Measurements from ENCODE around the gene RSPH6A. TPM values are rescaled to one million over a fixed set of nuclear protein-coding genes. Genes with fewer than 3 reads are reported as not detected.

Gene RSPH6A
- total RNA-seq, 4 donors from 2014 or later = 0.23 TPM; not detected in 3

DNA sequence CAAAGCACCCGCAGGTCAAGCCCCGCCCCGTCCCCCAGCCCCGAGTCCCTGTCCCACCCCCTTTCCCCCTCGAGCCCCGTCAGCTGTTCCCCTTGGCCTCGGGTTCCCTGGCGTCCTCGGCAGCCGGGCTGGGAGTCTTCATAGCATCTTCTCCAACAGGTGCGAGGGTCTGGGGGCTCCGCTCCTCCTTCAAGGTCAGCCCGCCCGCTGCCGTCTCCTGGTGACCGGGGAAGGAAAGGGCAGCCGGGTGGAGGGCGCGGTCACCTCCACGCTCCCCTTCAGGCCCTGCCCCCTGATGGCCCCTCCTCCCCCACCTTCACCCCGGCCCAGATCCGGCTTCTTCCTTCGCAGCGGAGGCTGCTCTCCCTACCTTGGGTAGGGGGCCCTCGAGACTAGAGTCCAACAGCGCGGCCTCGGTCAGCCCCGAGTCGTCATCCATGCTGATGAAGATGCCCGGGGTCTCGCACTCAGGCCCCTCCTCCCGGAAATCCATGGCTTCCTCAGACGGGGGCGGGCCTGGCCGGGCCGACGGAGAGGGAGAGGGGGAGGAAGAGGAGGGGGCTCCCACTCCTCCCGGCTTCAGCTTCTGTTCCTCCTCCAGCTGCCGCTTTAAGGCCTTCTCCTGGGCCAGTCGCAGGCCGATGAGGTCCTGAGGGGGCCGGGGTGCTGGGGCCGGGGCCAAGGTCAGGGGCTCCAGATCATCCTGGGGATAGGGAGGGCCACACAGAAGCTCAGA lies 541 bp upstream of the RSPH6A start:
- no peaks in the 10 kb centered on the region for H3K9me3 ChIP-seq
- no peak for TF ChIP-seq EP300 (IDR thresholded peaks at IDR 0.05)
- no peak for TF ChIP-seq POLR2A (IDR thresholded peaks at IDR 0.05)
- no peak for TF ChIP-seq POLR2AphosphoS5 (IDR thresholded peaks at IDR 0.05)
- TF ChIP-seq, protein P1, sequence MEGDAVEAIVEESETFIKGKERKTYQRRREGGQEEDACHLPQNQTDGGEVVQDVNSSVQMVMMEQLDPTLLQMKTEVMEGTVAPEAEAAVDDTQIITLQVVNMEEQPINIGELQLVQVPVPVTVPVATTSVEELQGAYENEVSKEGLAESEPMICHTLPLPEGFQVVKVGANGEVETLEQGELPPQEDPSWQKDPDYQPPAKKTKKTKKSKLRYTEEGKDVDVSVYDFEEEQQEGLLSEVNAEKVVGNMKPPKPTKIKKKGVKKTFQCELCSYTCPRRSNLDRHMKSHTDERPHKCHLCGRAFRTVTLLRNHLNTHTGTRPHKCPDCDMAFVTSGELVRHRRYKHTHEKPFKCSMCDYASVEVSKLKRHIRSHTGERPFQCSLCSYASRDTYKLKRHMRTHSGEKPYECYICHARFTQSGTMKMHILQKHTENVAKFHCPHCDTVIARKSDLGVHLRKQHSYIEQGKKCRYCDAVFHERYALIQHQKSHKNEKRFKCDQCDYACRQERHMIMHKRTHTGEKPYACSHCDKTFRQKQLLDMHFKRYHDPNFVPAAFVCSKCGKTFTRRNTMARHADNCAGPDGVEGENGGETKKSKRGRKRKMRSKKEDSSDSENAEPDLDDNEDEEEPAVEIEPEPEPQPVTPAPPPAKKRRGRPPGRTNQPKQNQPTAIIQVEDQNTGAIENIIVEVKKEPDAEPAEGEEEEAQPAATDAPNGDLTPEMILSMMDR (IDR thresholded peaks at IDR 0.05) = no peak
- peaks cover 0 to 25% (median 13%) of the 10 kb centered on the region in 3 donors for H3K4me1 ChIP-seq
- 15% methylated on average over 5 of the region's 44 CpGs; no CpG with 5 or more reads in 1 of the 2 donors for WGBS, 2 donors (ENCODE audit: low coverage in 1 of 2)
- H3K27ac ChIP-seq = no peak overlapping the region
- no peak for ATAC-seq
- peak overlapping the region in 1 of 2 donors; percentile 44 for H3K4me3 ChIP-seq
- H3K36me3 ChIP-seq = peaks cover 0 to 30% of the 10 kb centered on the region in 2 donors
- peaks cover 42% of the 10 kb centered on the region for H3K27me3 ChIP-seq

DNA sequence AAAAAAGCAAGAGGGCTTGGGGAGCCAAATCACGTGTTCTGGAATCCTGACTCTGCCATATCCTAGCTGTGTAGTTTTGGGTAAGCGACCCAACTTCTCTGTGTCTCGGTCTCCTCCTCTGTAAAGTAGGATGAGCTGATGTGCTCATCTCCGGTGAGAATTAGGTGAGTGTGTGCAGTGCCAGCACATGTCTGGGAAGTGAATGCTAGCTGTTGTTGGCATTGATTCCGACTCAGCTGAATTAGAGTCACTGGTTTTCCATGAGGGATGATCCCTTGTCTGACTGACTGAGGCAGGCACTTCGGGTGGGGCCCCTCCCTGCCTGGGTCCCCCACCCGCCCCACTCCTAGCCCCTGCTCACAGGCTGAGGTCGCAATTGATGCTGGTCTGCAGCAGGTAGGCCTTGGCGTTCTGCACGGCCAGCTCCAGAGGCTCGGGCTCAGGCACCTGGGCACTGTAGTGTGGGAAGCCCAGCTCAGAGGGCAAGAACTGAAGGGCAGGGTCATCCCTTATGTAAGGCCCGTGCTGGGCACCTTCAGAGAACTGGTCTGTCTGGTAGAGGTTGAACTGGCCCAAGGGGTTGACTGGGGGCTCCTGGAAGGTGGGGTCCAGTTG lies 835 bp downstream of the RSPH6A start:
- H3K4me3 ChIP-seq = no peak overlapping the region
- peaks cover 0 to 16% of the 10 kb centered on the region in 2 donors for H3K36me3 ChIP-seq
- peaks cover 0 to 32% (median 13%) of the 10 kb centered on the region in 3 donors for H3K4me1 ChIP-seq
- no peak overlapping the region for H3K27ac ChIP-seq
- TF ChIP-seq POLR2AphosphoS5 (IDR thresholded peaks at IDR 0.05) (no peak), POLR2A (IDR thresholded peaks at IDR 0.05) (no peak), EP300 (IDR thresholded peaks at IDR 0.05) (no peak)
- TF ChIP-seq, protein P1 (IDR thresholded peaks at IDR 0.05) = no peak
- no peaks in the 10 kb centered on the region for H3K9me3 ChIP-seq
- no peak for ATAC-seq
- WGBS, 2 donors (ENCODE audit: low coverage in 1 of 2) = 69 to 77% methylated on average over 3 to 5 of the region's 12 CpGs
- H3K27me3 ChIP-seq = peaks cover 42% of the 10 kb centered on the region

DNA sequence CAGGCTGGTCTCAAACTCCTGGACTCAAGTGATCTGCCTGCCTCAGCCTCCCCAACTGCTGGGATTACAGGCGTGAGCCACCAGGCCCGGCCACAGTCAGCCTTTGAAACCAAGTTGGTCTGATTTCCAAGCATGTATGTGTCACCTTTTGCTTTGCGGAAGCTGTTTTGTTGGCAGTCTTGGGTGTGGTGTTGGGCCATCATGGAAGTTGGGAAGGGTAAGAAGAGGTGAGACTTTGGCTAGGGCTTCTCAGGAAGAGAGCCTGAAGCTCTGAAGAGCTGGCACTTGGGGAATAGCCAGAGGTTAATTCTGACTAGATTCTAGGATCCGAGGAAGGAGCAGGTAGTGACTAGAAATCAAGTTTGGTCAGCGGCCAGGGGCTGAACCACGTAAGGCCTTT lies 2.8 kb downstream of the RSPH6A start:
- WGBS, 2 donors (ENCODE audit: low coverage in 1 of 2) = 95% methylated on average over 4 of the region's 6 CpGs; no CpG with 5 or more reads in 1 of the 2 donors
- H3K27ac ChIP-seq = no peak overlapping the region
- peaks cover 0 to 32% (median 13%) of the 10 kb centered on the region in 3 donors for H3K4me1 ChIP-seq
- no peak overlapping the region for H3K4me3 ChIP-seq
- ATAC-seq = no peak
- TF ChIP-seq POLR2A (IDR thresholded peaks at IDR 0.05) (no peak), POLR2AphosphoS5 (IDR thresholded peaks at IDR 0.05) (no peak), EP300 (IDR thresholded peaks at IDR 0.05) (no peak)
- TF ChIP-seq, protein P1 (IDR thresholded peaks at IDR 0.05) = no peak
- H3K9me3 ChIP-seq = no peaks in the 10 kb centered on the region
- H3K36me3 ChIP-seq = no peaks in the 10 kb centered on the region
- peaks cover 42% of the 10 kb centered on the region for H3K27me3 ChIP-seq

DNA sequence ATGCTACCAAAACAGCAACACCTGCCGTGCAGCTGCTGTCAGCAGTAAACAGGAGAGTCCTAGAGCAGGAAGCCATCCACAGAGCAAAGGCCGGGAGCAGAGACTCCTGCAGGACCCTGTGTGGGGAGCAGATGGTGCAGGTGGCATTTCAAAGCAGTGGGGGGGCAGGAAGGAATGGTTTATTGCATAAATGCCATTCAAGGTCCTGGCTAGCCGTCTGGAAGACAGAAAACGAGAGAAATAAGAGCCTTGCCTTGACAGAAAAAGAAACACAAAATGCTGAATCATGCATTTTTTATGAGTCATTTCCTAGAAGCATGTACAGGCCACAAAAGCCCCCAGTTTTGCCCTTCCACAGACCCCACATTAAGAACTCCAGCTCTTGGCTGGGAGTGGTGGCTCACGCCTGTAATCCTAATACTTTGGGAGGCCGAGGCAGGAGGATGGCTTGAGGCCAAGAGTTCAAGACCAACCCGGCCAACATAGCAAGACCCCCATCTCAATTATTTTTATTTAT lies 5.4 kb downstream of the RSPH6A start:
- Histone ChIP-seq H3K9me3 (no peaks in the 10 kb centered on the region), H3K4me3 (no peak overlapping the region), H3K27ac (no peak overlapping the region), H3K36me3 (no peaks in the 10 kb centered on the region), H3K4me1 (peaks cover 0 to 8% (median 0%) of the 10 kb centered on the region in 3 donors), H3K27me3 (peaks cover 24% of the 10 kb centered on the region)
- ATAC-seq = no peak
- TF ChIP-seq POLR2A (IDR thresholded peaks at IDR 0.05) (no peak), POLR2AphosphoS5 (IDR thresholded peaks at IDR 0.05) (no peak), EP300 (IDR thresholded peaks at IDR 0.05) (no peak)
- TF ChIP-seq, protein P1 (IDR thresholded peaks at IDR 0.05) = no peak
- WGBS, 2 donors (ENCODE audit: low coverage in 1 of 2) = 43 to 58% methylated on average over 5 to 6 of the region's 7 CpGs

Measured in gastroesophageal sphincter (tissue), 4 donors.